HepG2 (cell line): ENCODE results near the gene CCDC38. TPM values are rescaled to one million over a fixed set of nuclear protein-coding genes. Genes with fewer than 3 reads are reported as not detected.
A peak's percentile ranks its signal among the peaks of the same experiment; 100 is the strongest.

Experiments
- ASH2L ChIP-seq: fragments of 300-600, 200-600 bp; sonication (generic); IDR thresholded peaks from 2 replicates; pipeline ENCODE4 v1.7.0; 2017; ENCODE audit warnings: low read depth, mild to moderate bottlenecking, moderate library complexity, mixed read lengths, low read length; ENCODE audit not compliant: insufficient read length
- ATF3 ChIP-seq: sonication (generic); formaldehyde crosslinking; IDR thresholded peaks from 2 replicates; pipeline ENCODE4 v1.4.0; 2020; ENCODE audit warnings: missing genetic modification reagents
- BATF2 ChIP-seq: sonication (generic); formaldehyde crosslinking; IDR thresholded peaks from 2 replicates; pipeline ENCODE4 v1.8.0; 2022; ENCODE audit warnings: mild to moderate bottlenecking, missing genetic modification reagents, moderate library complexity
- EEA1 ChIP-seq: sonication (generic); formaldehyde crosslinking; IDR thresholded peaks from 2 replicates; pipeline ENCODE4 v1.5.1; 2020; ENCODE audit warnings: mild to moderate bottlenecking, missing genetic modification reagents, borderline replicate concordance
- ETV6 ChIP-seq: sonication (generic); formaldehyde crosslinking; conservative IDR thresholded peaks from 2 replicates; pipeline ENCODE4 v1.4.0; 2020; ENCODE audit warnings: missing genetic modification reagents
- GLI4 ChIP-seq: sonication (generic); formaldehyde crosslinking; IDR thresholded peaks from 2 replicates; pipeline ENCODE4 v1.5.1; 2020; ENCODE audit warnings: missing genetic modification reagents, mild to moderate bottlenecking, moderate library complexity, borderline replicate concordance
- MED1 ChIP-seq: sonication (generic); formaldehyde crosslinking; IDR thresholded peaks from 2 replicates; pipeline ENCODE4 v1.4.0; 2020; ENCODE audit warnings: missing genetic modification reagents
- NAIF1 ChIP-seq: sonication (generic); formaldehyde crosslinking; IDR thresholded peaks from 2 replicates; pipeline ENCODE4 v1.5.0; 2020; ENCODE audit warnings: mild to moderate bottlenecking, missing genetic modification reagents, borderline replicate concordance
- NFYB ChIP-seq: sonication (generic); formaldehyde crosslinking; IDR thresholded peaks from 2 replicates; pipeline ENCODE4 v1.4.0; 2020; ENCODE audit warnings: missing genetic modification reagents
- NKX3-1 ChIP-seq: sonication (generic); formaldehyde crosslinking; IDR thresholded peaks from 2 replicates; pipeline ENCODE4 v1.5.0; 2020; ENCODE audit warnings: missing genetic modification reagents
- PCBP1 ChIP-seq: fragments of 200-400 bp; formaldehyde crosslinking; IDR thresholded peaks from 2 replicates; pipeline ENCODE4 v1.6.1; 2017; ENCODE audit warnings: mild to moderate bottlenecking, low read depth, low read length, borderline replicate concordance
- POLR2A ChIP-seq, 2 experiments: IDR thresholded peaks; 2 replicates each; pipeline ENCODE4 v1.6.1; 2011; ENCODE audit warnings: low read depth in 2 of 2, low read length in 2 of 2, mild to moderate bottlenecking in 1 of 2, moderate library complexity in 1 of 2; ENCODE audit not compliant: insufficient read depth in 1 of 2
- RBM39 ChIP-seq: fragments of 200-400 bp; formaldehyde crosslinking; IDR thresholded peaks from one replicate; pipeline ENCODE4 v1.6.1; 2018; ENCODE audit warnings: antibody characterized with exemption, mild to moderate bottlenecking, low read depth, low read length; ENCODE audit not compliant: poor library complexity, severe bottlenecking
- SIN3A ChIP-seq: IDR thresholded peaks from 2 replicates; pipeline ENCODE4 v1.6.1; 2011; ENCODE audit warnings: low read depth, mild to moderate bottlenecking, control low read depth, low read length, borderline replicate concordance
- ZBTB49 ChIP-seq: sonication (generic); formaldehyde crosslinking; IDR thresholded peaks from 2 replicates; pipeline ENCODE4 v1.4.0; 2020; ENCODE audit warnings: missing genetic modification reagents, borderline replicate concordance
- ZFP90 ChIP-seq: sonication (generic); formaldehyde crosslinking; IDR thresholded peaks from 2 replicates; pipeline ENCODE4 v1.8.0; 2022; ENCODE audit warnings: missing genetic modification reagents, mild to moderate bottlenecking, inconsistent platforms, borderline replicate concordance
- ZFY ChIP-seq: sonication (generic); formaldehyde crosslinking; IDR thresholded peaks from 2 replicates; pipeline ENCODE4 v1.4.0; 2020; ENCODE audit warnings: missing genetic modification reagents
- ZNF143 ChIP-seq: sonication (generic); formaldehyde crosslinking; IDR thresholded peaks from 2 replicates; pipeline ENCODE4 v1.4.0; 2020; ENCODE audit warnings: missing genetic modification reagents
- ZNF343 ChIP-seq: sonication (generic); formaldehyde crosslinking; IDR thresholded peaks from 2 replicates; pipeline ENCODE4 v1.4.0; 2020; ENCODE audit warnings: mild to moderate bottlenecking, missing genetic modification reagents
- ZNF468 ChIP-seq: sonication (generic); formaldehyde crosslinking; IDR thresholded peaks from 2 replicates; pipeline ENCODE4 v1.8.0; 2022; ENCODE audit warnings: mild to moderate bottlenecking, moderate library complexity, missing genetic modification reagents
- ZNF629 ChIP-seq: sonication (generic); formaldehyde crosslinking; conservative IDR thresholded peaks from 2 replicates; pipeline ENCODE4 v1.5.0; 2020; ENCODE audit warnings: missing genetic modification reagents
- ZNF772 ChIP-seq: sonication (generic); formaldehyde crosslinking; IDR thresholded peaks from 2 replicates; pipeline ENCODE4 v1.5.0; 2020; ENCODE audit warnings: mild to moderate bottlenecking, missing genetic modification reagents
- ZNF800 ChIP-seq: sonication (generic); formaldehyde crosslinking; IDR thresholded peaks from 2 replicates; pipeline ENCODE4 v1.4.0; 2020; ENCODE audit warnings: missing genetic modification reagents
- ZSCAN22 ChIP-seq: sonication (generic); formaldehyde crosslinking; IDR thresholded peaks from 2 replicates; pipeline ENCODE4 v1.4.0; 2020; ENCODE audit warnings: mild to moderate bottlenecking, missing genetic modification reagents
- polyA plus RNA-seq, 8 experiments: library from polyadenylated mRNA; depleted of rRNA in 3 of 8; stranded (reverse) in 7 of 8; unstranded in 1 of 8; fragments of >200 nt; fragmentation: Illumina TruSeq in 4 of 8; extraction: Trizol in 4 of 8; gene quantifications; 2 replicates each; pipeline versions ENCODE4 v1.2.1 to v1.2.3, GENCODE V29; 2011 to 2016; ENCODE audit warnings: low read depth in 4 of 8, missing spikeins in 1 of 8, mixed read lengths in 1 of 8; ENCODE audit not compliant: insufficient read depth in 1 of 8
- total RNA-seq, 5 experiments: library from RNA; depleted of rRNA; stranded (reverse); fragments of >200 nt; fragmentation: Illumina TruSeq; extraction: Trizol; gene quantifications; 2 replicates each; pipeline ENCODE4 v1.2.3, GENCODE V29; 2016; ENCODE audit warnings: low read depth in 1 of 5

CCDC38 gene
- total and polyA plus RNA-seq, 2 of the 13 experiments (the other 11 are each of a cell fraction or from before 2014, with no cell fraction given): 0.24 to 0.32 TPM

- TF ChIP-seq BATF2 (CRISPR knock-in tag): 0 out of 2 replicates have a peak, but pooled peaks have one; percentile 42
- peak; percentile 8; the same call in 1 of the 2 replicates for TF ChIP-seq ZSCAN22 (CRISPR knock-in tag)
- peak; percentile 25; the same call in 1 of the 2 replicates for TF ChIP-seq ZNF629
- TF ChIP-seq ETV6: no peak
- TF ChIP-seq ZBTB49 (CRISPR knock-in tag): no peak
- TF ChIP-seq ZNF468 (CRISPR knock-in tag): no peak
- peak; percentile 72 for TF ChIP-seq NKX3-1
- no peak for TF ChIP-seq ZNF343 (CRISPR knock-in tag)
- peak; percentile 51 for TF ChIP-seq ASH2L
- no peak; the same call in none of the 2 replicates for TF ChIP-seq MED1 (CRISPR knock-in tag)
- TF ChIP-seq ZFP90 (CRISPR knock-in tag): peak; percentile 66; the same call in 1 of the 2 replicates
- peak; percentile 39 to 58; a peak in 1 of 4 replicates for TF ChIP-seq POLR2A (IDR thresholded peaks at IDR 0.05; ENCODE audit: insufficient read depth in 1 of 2, low read depth in 2 of 2, low read length in 2 of 2)
- peak; percentile 95 for TF ChIP-seq ZNF800
- TF ChIP-seq SIN3A: no peak
- peak; percentile 62; the same call in 1 of the 2 replicates for TF ChIP-seq ZNF772
- TF ChIP-seq EEA1 (CRISPR knock-in tag): no peak
- no peak for TF ChIP-seq NFYB (CRISPR knock-in tag)
- peak; percentile 24 for TF ChIP-seq ZFY (CRISPR knock-in tag)
- no peak for TF ChIP-seq PCBP1
- TF ChIP-seq ATF3 (CRISPR knock-in tag): peak; percentile 19; the same call in 1 of the 2 replicates
- peak; percentile 79 for TF ChIP-seq RBM39
- peak; percentile 49 for TF ChIP-seq ZNF143 (CRISPR knock-in tag)
- 0 out of 2 replicates have a peak, but pooled peaks have one; percentile 63 for TF ChIP-seq GLI4 (CRISPR knock-in tag)
- no peak for TF ChIP-seq NAIF1 (CRISPR knock-in tag)
These were observed 972 bp upstream of the CCDC38 start, which contains the start of gene AMDHD1 (continued) for GRCh38 chr12:95943330-95943842.
